ENCODE results near the gene MIA.
A peak's percentile ranks its signal among the peaks of the same experiment; 100 is the strongest.
"Not testable (repeated sequence)": the region's sequence is repeated elsewhere in the genome, so short reads cannot be mapped to it uniquely, and the experiment has no call there.

The MIA gene

DNA sequence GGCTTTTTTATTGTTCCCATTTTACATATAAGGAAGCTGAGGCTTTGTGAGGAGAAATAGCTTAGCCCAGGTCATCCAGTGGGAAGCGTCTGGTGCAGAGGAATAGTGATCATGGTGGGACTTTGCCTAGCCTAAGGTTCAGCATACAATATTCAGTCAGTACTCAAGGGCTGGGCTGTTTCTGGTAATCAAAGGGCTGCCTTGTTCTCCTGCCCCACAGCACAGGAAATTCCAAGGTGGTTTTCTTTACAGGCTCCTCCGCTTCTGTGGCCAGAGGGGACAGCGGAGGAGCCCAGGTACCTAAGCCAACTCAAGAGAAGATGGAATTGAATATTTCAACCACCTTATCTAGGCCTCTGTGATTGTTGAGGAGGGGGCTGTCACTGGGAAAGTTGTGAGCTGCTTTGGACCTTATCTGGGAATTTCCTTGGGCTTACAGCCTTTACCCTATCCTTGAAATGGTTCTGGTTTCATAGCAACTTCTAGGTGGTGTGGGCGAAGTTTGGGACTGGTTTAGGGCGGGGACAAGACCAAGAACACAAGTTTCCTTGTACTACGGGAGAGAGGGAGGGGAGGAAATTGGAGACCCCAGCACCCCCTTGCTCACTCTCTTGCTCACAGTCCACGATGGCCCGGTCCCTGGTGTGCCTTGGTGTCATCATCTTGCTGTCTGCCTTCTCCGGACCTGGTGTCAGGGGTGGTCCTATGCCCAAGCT, at the start of gene MIA:
MIA (plus strand) TSS at position 606 of the 716 bp plus-strand sequence; CDS start at position 628, 22 bp downstream.
- DNase-seq (ENCODE audit: low spot score), result no peak

DNA sequence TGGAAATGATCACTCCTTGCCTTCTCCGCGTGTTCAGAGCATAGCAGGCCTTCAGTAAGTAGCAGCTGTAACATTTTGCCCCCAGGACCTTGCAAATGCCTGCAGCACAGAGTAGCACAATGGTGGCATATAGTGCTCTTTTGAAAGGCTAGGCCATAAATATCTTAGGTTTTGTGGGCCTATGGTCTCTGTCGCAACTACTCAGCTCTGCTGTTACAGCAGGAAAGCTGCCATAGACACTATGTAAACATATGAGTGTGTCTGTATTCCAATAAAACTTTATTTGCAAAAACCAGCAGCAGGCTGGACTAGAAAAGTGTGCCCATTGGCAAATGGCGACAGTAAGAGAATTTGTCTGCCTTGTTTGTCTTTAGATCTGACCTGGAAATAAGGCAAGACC, 49.0 kb upstream of the MIA start:
- DNase-seq (ENCODE audit: low spot score), result no peak

DNA sequence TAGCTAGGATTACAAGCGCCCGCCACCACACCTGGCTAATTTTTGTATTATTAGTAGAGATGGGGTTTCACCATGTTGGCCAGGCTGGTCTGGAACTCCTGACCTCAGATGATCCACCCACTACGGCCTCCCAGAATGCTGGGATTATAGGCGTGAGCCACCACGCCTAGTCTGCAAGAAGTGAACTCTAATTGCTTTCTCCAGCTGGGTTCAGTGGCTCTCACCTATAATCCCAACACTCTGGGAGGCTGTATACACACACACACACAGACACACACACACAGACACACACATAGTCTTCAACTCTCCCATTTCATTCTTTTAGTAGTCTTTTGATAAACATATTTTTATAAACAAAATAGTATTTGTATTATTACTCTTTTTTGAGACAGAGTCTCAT, 45.3 kb upstream of the MIA start:
- DNase-seq (ENCODE audit: low spot score), result not testable (repeated sequence)

DNA sequence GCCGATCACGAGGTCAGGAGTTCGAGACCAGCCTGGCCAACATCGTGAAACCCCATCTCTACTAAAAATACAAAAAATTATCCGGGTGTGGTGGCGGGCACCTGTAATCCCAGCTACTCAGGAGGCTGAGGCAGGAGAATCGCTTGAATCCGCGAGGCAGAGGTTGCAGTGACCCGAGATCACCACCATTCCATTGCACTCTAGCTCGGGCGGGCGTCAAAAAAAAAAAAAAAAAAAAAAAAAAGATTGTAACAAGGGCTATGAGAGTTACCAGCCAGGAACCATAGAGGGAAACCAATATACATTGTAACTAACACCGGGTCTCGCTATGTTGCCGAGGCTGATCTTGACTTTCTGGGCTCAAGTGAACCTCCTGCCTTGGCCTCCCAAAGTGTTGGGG, 43.0 kb upstream of the MIA start:
- DNase-seq (ENCODE audit: low spot score), result not testable (repeated sequence)

DNA sequence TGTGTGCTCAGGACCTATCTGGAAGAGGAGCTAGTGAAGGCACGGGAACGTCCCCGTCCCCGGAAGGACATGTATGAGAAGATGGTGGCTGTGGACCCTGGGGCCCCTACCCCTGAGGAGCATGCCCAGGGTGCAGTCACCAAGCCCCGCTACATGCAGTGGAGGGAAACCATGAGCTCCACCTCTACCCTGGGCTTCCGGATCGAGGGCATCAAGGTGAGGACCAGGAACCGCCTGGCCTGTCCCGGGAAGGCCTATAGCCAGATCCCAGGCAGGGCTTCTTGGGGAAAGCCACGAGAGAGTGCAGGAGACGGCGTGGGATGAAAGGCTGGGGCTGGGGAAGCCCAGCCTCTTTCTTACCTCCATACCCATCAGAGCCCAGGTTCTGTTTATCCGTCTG, 42.2 kb upstream of the MIA start:
- DNase-seq (ENCODE audit: low spot score), result no peak

DNA sequence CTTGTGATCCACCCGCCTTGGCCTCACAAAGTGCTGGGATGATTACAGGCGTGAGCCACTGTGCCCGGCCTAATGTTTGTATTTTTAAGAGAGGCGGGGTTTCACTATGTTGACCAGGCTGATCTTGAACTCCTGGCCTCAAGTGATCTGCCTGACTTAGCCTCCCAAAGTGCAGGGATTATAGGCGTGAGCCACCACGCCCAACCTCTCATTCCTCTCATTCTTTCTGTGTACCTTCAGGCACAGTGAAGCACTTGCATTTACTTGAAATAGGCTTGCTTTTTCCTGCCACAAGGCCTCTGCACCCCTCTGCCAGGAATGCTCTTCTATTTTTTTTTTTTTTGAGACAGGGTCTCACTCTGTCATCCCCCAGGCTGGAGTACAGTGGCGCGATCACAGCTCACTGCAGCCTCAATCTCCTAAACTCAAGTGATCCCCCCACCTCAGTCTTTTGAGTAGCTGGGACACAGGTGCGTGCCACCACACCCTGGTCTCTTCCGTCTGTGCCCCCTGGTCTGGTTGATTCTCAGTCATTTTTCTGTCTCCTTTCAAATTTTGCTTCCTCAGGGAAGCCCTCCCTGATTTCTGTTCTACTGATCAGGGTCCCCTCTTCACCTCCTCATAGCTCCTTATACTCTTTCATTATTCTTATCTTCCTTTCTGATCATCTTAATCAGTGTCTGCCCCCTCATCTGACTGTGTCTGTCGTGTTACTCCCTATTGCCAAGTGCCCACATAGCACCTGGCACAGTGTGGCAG, 40.1 kb upstream of the MIA start:
- no peak for DNase-seq (ENCODE audit: low spot score)

DNA sequence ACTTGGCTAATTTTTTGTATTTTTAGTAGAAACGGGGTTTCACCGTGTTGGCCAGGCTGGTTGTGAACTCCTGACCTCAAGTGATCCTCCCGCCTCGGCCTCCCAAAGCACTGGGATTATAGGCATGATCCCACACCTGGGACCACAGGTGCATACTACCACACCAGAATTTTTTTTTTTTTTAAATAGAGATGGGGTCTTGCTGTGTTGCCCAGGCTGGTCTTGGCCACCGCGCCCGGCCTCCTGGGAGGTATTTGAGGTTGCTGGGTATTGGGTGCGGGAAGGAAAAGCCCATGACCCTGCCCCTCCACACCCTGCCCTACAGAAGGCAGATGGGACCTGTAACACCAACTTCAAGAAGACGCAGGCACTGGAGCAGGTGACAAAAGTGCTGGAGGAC, 38.7 kb upstream of the MIA start:
- no peak for DNase-seq (ENCODE audit: low spot score)

DNA sequence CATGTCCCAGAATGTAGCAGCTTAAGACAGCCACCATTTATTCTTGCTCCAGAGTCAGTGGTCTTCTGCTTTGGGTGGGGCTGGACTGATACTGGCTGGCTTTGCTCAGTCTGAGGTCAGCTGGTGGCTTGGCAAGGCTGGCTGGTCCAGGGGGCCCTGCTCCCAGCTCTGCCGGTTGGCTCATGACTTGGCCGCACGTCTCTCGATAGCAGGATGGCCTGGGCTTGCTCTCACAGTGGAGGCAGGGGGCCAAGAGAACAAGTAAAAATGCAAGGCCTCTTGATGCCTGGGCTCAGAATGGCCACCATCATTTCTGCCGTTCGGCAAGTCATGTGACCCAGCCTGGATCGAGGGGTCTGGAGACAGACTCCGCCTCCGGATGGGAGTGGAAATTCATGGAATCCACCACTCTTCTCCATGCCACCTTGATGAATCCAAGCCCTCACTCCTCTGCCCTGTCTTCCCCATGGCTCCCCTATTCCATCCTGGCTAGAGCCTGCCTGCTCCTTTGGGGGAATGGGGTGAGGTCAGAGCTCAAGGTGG, 38.1 kb upstream of the MIA start:
- DNase-seq (ENCODE audit: low spot score), result no peak

DNA sequence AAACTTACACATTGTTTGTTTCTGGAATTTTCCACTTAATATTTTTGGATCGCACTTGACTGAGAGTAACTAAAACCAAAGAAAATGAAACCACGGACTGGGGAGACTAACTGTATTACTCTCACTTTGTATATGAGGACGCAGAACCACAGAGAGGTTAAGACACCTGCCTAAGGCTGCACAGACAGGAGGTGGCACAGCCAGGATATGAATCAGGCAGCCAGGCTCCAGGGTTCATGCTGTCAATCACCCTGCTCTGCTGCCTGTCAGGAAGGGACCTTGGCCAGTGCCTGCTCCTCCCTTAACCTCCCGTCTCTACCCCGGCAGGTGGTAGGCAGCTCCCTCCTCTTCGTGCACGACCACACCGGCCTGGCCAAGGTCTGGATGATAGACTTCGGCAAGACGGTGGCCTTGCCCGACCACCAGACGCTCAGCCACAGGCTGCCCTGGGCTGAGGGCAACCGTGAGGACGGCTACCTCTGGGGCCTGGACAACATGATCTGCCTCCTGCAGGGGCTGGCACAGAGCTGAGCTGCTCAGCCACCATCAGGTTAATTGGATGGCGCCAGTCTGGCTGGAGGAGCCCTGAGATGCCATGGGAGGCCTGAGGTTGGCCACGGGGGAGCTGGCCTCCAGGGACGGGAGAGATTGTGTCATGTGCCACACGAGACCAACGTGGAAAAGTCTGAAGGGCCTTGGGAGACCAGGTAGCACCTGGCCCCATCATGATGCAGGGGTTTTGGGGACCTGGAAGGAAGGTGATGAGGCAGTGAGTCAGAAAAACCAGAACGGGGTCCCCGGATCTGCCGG, 36.1 kb upstream of the MIA start:
- DNase-seq (ENCODE audit: low spot score), result no peak

DNA sequence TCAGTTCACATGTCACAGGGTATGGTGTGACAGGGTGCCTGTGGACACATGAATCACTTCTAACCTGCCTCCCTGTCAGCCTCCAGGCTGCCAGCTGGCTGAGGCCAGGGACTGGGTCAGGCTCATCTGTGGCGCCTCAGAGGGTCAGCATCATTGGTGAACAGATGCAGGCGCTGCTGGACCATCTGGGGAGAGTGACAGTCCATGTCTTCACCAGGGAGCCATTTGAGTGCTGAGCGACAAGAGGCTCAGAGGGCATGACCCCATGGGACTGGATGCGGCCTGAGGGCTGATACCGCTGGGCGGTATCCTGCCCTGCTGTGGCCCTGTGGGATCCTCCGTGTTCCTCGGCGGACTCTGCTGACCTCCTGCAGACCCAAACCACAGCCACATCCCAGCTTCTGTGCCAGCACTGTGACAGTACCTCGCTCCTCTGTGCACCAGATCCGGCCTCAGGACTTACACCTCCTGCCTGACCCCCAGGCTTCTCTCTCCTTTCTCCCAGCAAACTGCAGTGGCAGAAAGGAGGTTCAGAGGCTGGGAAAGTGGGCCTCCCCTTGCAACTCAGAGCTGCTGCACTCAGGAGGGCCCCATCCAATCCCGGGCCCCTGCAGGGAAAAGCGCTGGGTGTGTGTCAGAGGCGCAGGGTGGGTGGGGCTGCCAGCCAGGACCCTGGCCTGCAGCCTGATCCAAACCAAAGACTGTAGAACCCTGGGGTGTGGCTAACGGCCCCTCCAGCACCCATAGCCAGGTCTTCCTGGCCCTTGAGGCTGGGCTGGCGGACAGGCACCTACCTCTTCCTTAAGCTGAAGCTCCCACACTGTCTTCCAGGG, 35.2 kb upstream of the MIA start:
- no peak for DNase-seq (ENCODE audit: low spot score)

DNA sequence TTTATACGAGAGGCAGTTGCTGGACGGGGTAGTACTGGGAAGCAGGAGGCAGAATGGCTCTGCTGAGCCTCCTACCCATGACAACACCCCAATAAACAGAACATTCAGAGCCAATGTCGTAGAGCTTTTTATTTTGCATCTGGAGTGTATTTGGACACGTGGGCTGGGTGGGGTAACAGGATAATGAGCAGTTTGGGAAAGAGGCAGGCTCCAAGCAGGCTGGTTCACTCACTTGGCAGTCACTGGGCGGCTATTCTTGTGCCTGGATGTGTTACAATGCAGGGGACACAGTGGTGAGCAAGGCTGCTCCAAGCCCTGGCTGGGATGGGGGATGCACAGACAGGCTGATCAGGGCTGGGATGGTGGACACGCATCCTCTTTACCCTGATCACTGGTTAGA, 34.6 kb upstream of the MIA start:
- DNase-seq (ENCODE audit: low spot score), result no peak

DNA sequence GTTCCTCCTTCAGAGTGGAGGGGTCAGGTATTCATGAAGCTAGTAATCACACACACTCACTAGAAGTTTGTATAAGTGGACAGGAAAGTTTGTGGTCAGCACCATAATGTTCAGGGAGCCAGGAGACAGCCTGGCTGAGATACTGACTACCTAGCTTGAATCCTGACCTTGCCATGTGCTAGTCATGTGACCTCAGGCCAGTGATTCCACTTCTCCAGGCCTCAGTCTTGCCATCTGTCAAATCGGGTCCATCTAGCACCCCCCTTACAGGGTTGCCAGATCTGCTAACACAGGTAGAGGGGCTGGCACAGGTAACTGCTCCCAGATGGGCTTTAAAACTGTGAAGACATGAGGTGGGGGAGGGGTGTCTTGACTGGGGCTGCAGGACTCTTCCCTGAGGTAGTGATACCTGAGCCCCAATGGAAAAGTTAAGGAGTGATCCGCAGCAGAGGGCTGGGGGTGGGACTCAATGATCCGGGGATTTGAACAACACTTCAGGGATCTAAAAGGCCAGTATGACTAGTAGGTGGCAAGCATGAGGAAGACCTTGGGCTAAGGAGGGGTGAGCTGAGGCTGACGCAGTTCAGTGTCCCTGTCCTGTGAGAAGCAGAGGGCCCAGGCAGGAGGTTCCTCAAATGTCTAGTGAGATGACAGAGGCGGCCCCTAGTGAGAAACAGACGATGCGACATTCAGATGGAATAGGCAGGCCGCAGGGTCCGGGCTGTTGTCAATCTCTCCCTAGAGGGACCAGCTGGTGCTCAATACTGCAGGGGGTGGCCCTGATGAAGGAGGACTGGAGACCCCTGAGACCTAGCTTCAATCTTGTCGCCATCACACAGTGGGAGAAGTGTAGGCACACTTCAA, 33.6 kb upstream of the MIA start:
- no peak for DNase-seq (ENCODE audit: low spot score)

DNA sequence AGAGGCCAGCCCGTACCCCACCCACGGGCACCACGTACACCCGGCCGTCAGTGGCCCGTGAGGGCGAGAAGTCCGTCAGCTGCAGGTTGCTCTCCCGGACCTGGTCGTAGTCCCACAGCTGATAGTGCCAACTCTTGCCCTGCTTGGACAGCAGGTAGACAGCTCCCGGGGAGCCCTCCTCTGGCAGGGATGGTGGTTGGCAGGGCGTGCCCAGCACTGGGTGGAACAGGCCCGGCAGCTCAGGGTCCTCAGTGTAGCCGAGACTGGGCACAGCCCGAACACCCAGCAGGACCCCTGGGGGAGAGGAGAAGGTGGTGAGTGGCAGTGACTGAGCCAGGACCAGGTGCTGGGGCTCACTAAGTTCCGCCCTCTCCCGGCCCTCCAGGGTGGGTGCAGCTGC, 32.8 kb upstream of the MIA start:
- no peak for DNase-seq (ENCODE audit: low spot score)

DNA sequence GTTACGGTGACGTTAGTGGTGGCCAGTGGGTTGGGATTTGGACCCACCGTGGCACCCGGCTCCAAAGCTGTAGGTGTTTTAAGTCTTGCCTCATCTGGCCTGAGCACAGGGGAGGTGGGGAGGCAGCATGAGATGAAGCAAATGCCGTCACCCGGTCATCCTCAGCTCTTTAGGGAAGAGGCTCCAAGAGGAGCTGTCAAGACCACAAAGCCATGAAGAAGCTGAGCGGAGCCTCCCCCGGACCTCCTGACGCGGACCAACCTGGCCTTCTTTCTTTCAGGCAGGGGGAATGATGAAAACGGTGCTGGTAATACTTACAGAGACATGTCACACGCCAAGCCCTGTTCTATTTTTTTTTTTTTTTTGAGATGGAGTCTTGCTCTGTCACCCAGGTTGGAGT, 32.4 kb upstream of the MIA start:
- no peak for DNase-seq (ENCODE audit: low spot score)

DNA sequence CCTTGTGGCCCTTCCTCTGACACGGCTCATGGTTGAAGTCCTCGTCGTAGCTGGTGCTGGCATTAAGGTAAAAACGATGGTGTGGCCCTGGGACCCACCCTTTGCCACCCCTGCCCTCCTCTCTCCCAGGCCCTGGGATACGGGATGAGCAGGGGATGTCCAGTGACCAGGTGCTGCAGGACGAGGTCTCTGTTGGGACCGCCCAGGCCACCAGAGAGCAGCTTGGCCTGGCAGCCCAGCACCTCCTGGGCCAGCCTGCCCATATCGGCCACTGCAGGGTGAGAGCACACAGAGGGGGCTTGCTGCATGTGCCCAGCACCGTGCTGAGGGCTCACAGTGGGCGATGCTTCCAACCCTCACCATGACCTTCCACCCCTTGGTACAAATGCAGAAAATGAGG, 31.4 kb upstream of the MIA start:
- DNase-seq (ENCODE audit: low spot score), result no peak

DNA sequence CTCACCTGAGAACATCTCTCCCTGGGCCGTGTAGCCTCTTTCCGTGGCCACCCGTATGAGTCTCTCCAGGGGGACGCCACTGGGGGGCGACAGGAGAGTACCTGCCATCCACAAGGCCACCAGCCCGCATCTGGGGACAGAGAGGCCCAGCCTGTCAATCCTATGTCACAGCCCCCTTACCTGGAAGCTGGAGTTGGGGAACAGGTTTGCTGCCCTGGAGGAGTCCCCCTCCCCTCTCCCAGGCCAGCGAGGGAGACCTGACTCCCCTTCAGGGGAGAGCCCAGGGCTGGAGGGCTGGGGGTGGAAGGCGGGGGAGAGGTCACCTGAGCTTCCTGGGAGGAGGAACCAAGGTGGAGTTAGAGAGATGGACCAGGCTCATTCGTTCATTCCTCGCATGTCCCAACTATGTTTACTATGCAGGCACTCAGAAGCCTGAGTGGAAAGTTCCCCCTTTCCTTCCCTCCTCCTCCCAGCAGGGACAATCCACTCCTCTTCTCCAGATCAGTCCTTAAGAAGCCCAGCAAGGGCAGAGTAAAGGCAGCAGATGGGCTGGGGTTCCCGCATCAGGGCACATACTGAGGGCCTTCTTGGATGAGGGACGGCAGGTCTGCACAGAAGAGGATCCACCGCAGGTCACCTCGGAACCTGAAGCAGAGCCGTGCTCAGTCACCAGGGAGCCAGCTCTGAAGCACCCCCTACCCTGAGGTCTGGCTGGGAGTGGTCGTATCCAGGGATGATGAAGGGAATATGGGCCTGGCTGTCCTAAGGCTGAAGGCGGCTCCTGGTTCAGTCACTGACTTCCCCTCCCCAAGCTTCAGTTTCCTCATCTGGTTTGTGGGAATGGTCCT, 30.5 kb upstream of the MIA start:
- no peak for DNase-seq (ENCODE audit: low spot score)

DNA sequence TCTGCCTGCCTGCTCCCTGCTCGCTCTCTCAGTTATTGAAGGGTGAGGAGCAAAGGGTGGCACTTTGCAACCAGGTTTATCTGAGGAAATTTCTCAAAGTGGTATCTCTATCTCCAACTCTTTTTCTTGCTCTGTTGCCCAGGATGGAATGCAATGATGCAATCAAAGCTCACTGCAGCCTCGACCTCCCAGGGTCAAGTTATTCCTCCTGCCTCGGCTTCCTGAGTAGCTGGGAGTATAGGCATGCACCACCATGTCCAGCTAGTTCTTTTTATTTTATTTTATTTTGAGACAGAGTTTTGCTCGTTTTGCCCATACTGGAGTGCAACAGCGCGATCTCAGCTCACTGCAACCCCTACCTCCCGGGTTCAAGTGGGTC, 29.9 kb upstream of the MIA start:
- no peak for DNase-seq (ENCODE audit: low spot score)

DNA sequence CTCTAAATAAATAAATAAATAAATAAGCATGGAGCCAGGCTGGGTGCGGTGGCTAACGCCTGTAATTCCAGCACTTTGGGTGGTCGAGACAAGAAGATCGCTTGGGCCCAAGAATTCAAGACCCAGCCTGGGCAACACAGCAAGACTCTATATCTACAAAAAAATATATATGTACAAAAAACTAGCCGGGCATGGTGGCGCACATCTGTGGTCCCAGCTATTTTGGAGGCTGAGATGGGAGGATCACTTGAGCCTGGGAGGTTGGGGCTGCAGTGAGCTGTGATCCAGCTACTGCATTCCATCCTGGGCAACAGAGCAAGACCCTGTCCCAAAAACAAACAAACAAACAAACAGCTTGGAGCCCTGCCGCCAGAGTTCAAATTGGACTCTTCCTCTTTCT, 27.8 kb upstream of the MIA start:
- DNase-seq (ENCODE audit: low spot score), result no peak

DNA sequence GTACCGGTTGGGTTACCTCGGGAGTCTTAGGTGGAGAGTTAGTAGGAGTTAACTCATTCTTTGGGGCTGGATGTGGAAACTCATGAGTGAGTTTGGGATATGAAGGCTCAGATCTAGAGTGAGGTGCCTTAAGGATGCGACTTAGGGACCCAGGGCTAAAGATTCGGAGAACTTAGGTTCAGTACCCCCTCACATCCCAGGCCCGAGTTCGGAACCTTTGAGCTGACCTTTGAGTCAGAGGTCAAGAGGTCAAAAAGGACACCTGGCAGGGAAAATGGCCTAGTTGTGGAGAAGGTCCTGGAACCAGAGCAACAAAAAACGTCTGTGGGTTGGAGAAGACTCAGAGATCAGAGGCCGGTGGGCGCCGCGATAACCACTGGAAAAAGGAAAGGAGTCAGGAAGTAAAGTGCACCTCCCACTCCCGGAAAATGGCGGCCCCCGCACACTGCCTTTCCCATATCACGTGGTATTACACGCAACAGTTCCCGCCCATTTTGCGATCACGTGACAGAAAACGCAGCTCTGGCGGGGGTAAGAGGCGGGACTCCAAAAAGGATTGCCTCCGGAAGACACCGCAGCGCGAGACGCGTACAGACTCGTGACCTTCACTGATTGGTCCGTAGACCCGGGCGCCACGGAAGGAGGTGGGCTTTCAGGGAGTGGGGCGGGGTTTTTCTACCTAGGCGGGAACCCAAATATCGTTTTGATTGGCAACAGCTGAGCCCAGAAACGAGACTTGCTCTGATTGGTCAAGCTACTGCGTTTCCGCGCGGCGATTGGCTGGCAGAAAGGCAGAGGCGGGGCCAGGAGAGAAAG, 25.1 kb upstream of the MIA start, which contains the start of gene ACTMAP:
ACTMAP (minus strand) TSS at position 420 of the 816 bp plus-strand sequence. CDS start 674 bp downstream, outside the sequence.
- DNase-seq (ENCODE audit: low spot score), result peak; percentile 100
